GM12878 (cell line): ENCODE results near the gene KIF17. TPM values are rescaled to one million over a fixed set of nuclear protein-coding genes. Genes with fewer than 3 reads are reported as not detected.

ENCODE experiments used
- ATAC-seq: fragments of 200-7000 bp; cut with Tn5 transposase; 3 replicates; pipeline ENCODE4 v1.9.1; 2020; ENCODE audit warnings: mild to moderate bottlenecking, moderate library complexity
- BruUV-seq: library from RNA; stranded (reverse); fragments of 400-500 nt; replicated peaks from 2 replicates; lab custom pipeline; 2021; lab: Mats Ljungman, UMichigan
- CTCF ChIA-PET: fragments of 300-600 bp; sonication (Branson Sonifier 250); formaldehyde crosslinking; extraction: SDS; loops from one replicate; lab custom pipeline; 2021; ENCODE audit warnings: inconsistent platforms; lab: Yijun Ruan, JAX
- POLR2A ChIA-PET: fragments of 350-600 bp; formaldehyde crosslinking; extraction: SDS; loops from one replicate; lab custom pipeline; 2021; ENCODE audit warnings: inconsistent platforms; lab: Charles Lee
- RAD21 ChIA-PET: fragments of 300-600 bp; sonication (Branson Sonifier 250); formaldehyde crosslinking; loops from one replicate; lab custom pipeline; 2023; ENCODE audit warnings: antibody characterized with exemption; ENCODE audit not compliant: unreplicated experiment; lab: Charles Lee
- SMC1A ChIA-PET: fragments of 300-600 bp; sonication (Branson Sonifier 250); formaldehyde crosslinking; loops from one replicate; lab custom pipeline; 2023; ENCODE audit not compliant: unreplicated experiment, uncharacterized antibody; lab: Charles Lee
- DNase-seq: peaks from one replicate; pipeline ENCODE4 v3.0.0-alpha.2; 2011; ENCODE audit warnings: low read depth, low spot score
- FAIRE-seq: peaks from 3 replicates; lab custom pipeline; 2011; peaks lifted over from hg19 to GRCh38; lab: Jason Lieb, UNC
- H2AFZ ChIP-seq: 2 replicates; pipeline ENCODE4 v1.6.0; 2011; ENCODE audit warnings: low read depth, low read length, control low read depth; ENCODE audit not compliant: control insufficient read depth
- H3K27ac ChIP-seq: 2 replicates; pipeline ENCODE4 v1.5.1; 2011; ENCODE audit warnings: control low read depth; ENCODE audit not compliant: control insufficient read depth, insufficient read depth
- H3K27me3 ChIP-seq, 2 experiments: replicated peaks in 1 of 2; 2 replicates each; pipeline versions ENCODE4 v1.6.0 to v1.6.1; 2011; ENCODE audit warnings: low read length in 1 of 2; ENCODE audit not compliant: control insufficient read depth in 2 of 2, insufficient read depth in 2 of 2
- H3K36me3 ChIP-seq, 2 experiments: 2 replicates each; pipeline ENCODE4 v1.5.1; 2011; ENCODE audit warnings: low read length in 1 of 2; ENCODE audit not compliant: control insufficient read depth in 2 of 2, insufficient read depth in 2 of 2
- H3K4me1 ChIP-seq: 2 replicates; pipeline ENCODE4 v1.6.1; 2011; ENCODE audit warnings: mild to moderate bottlenecking, low read length, moderate library complexity, mixed read lengths; ENCODE audit not compliant: control insufficient read depth, insufficient read depth
- H3K4me2 ChIP-seq: 2 replicates; pipeline ENCODE4 v1.6.0; 2011; ENCODE audit warnings: control low read depth; ENCODE audit not compliant: control insufficient read depth, insufficient read depth
- H3K4me3 ChIP-seq: fragments of 200-600 bp; sonication (generic); 2 replicates; pipeline ENCODE4 v1.5.1; 2016
- H3K79me2 ChIP-seq: 2 replicates; pipeline ENCODE4 v1.6.0; 2011; ENCODE audit warnings: low read length; ENCODE audit not compliant: control insufficient read depth, insufficient read depth
- H3K9ac ChIP-seq: 2 replicates; pipeline ENCODE4 v1.8.0; 2011; ENCODE audit warnings: low read length, control low read depth, mixed read lengths; ENCODE audit not compliant: control insufficient read depth, insufficient read depth
- H3K9me3 ChIP-seq: replicated peaks from 3 replicates; pipeline ENCODE4 v1.5.1; 2011; ENCODE audit warnings: mild to moderate bottlenecking, low read length; ENCODE audit not compliant: control insufficient read depth, insufficient read depth
- H4K20me1 ChIP-seq: 2 replicates; pipeline ENCODE4 v1.6.0; 2011; ENCODE audit not compliant: control insufficient read depth, insufficient read depth
- CBX3 ChIP-seq: fragments of 200-600 bp; sonication (generic); IDR thresholded peaks from 2 replicates; pipeline ENCODE4 v1.6.1; 2016; ENCODE audit warnings: low read depth, borderline replicate concordance
- HCFC1 ChIP-seq: fragments of 150-350 bp; IDR thresholded peaks from 2 replicates; pipeline ENCODE4 v1.6.1; 2014; ENCODE audit warnings: low read length
- IRF5 ChIP-seq: fragments of 450-650 bp; IDR thresholded peaks from 2 replicates; pipeline ENCODE4 v1.6.1; 2017; ENCODE audit warnings: borderline replicate concordance
- MXI1 ChIP-seq: fragments of 150-350 bp; IDR thresholded peaks from 2 replicates; pipeline ENCODE4 v1.6.1; 2011; ENCODE audit warnings: low read depth, mild to moderate bottlenecking, inconsistent platforms, low read length, improper control_type of control experiment
- STAT3 ChIP-seq: IDR thresholded peaks from 2 replicates; pipeline ENCODE4 v1.6.1; 2011; ENCODE audit warnings: low read depth, low read length, improper control_type of control experiment
- TCF12 ChIP-seq: IDR thresholded peaks from 2 replicates; pipeline ENCODE4 v1.6.1; 2011; ENCODE audit warnings: low read depth, mild to moderate bottlenecking, low read length
- ZNF207 ChIP-seq: fragments of 450-650 bp; IDR thresholded peaks from 2 replicates; pipeline ENCODE4 v1.6.1; 2014; ENCODE audit warnings: antibody characterized with exemption, mild to moderate bottlenecking, borderline replicate concordance
- WGBS: methylation state at CpG from one replicate; pipeline ENCODE4 v1.1.6; 2016; ENCODE audit warnings: low lambda C conversion rate; ENCODE audit not compliant: insufficient replicate concordance, insufficient coverage; ENCODE audit errors: missing lambda C conversion rate; 5-methylcytosine and 5-hydroxymethylcytosine counted together
- in situ Hi-C: fragments of 300-500 bp; cut with MboI; formaldehyde crosslinking; loops from 9 replicates; pipeline ENCODE4 v1.14.3; 2018; ENCODE audit warnings: mixed read lengths
- intact Hi-C: fragments of 100-400 bp; cut with micrococcal nuclease; formaldehyde crosslinking; loops from one replicate; pipeline ENCODE4 v1.14.2; 2022; ENCODE audit not compliant: unreplicated experiment
- polyA plus RNA-seq, 11 experiments: library from polyadenylated mRNA; depleted of rRNA in 4 of 11; unstranded in 6 of 11; stranded (reverse) in 5 of 11; fragments of >200 nt; fragmentation: Nextera tagmentation in 4 of 11; fragmentation: Illumina TruSeq in 1 of 11; extraction: Ambion mirVana in 4 of 11; extraction: Trizol in 1 of 11; gene quantifications; 1 replicate in 1 of 11; 2 replicates in 10 of 11; pipeline versions ENCODE4 v1.2.1 to v1.2.3, GENCODE V29; 2011 to 2016; ENCODE audit warnings: inconsistent platforms in 2 of 11, missing spikeins in 2 of 11, low read depth in 1 of 11
- total RNA-seq, 4 experiments: library from RNA; depleted of rRNA in 3 of 4; stranded (reverse); fragments of >200 nt in 3 of 4; fragmentation: Illumina TruSeq in 1 of 4; extraction: Trizol in 1 of 4; gene quantifications; 2 replicates each; pipeline versions ENCODE4 v1.2.1 to v1.2.3, GENCODE V29; 2013 to 2021
- TF ChIP-seq, protein P1 (sequence below): fragments of 450-650 bp; formaldehyde crosslinking; IDR thresholded peaks from 2 replicates; pipeline ENCODE4 v1.4.0; 2022; ENCODE audit warnings: mild to moderate bottlenecking, moderate library complexity
- TF ChIP-seq, protein P2 (sequence below): fragments of 450-650 bp; IDR thresholded peaks from 2 replicates; pipeline ENCODE4 v1.6.1; 2018; ENCODE audit warnings: mild to moderate bottlenecking, low read depth, moderate library complexity; ENCODE audit not compliant: partially characterized antibody

The KIF17 gene
- total and polyA plus RNA-seq, 10 of the 15 experiments (the other 5 are each of a cell fraction or from before 2014, with no cell fraction given), result 0.01 to 0.10 (median 0.03) TPM; not detected in 7

GRCh38 chr1:20701446-20701845, 16.4 kb downstream of the KIF17 start:
- in situ Hi-C loops (no loop called here), intact Hi-C loops (no loop called here)
- ChIA-PET RAD21 (no interaction called here), POLR2A (no interaction called here), CTCF (interaction anchor here (1.7 kb wide), 1 partner anchor 493 kb away, joined by 8 read pairs; no protein-coding TSS in a partner anchor), SMC1A (no interaction called here)
- no peak for DNase-seq
- Histone ChIP-seq H3K4me2 (no peak overlapping the region), H3K79me2 (no peaks in the 10 kb centered on the region), H3K9me3 (no peaks in the 10 kb centered on the region), H3K27me3 (no peaks in the 10 kb centered on the region), H3K36me3 (no peaks in the 10 kb centered on the region), H3K9ac (no peak overlapping the region), H3K27ac (no peak overlapping the region), H3K4me1 (peaks cover 6% of the 10 kb centered on the region), H4K20me1 (no peaks in the 10 kb centered on the region), H3K4me3 (no peak overlapping the region), H2AFZ (no peak overlapping the region)
- FAIRE-seq, result no peak
- TF ChIP-seq MXI1 (no peak), IRF5 (no peak), TCF12 (no peak), STAT3 (no peak), CBX3 (no peak), HCFC1 (no peak), ZNF207 (no peak)
- TF ChIP-seq, protein P1, sequence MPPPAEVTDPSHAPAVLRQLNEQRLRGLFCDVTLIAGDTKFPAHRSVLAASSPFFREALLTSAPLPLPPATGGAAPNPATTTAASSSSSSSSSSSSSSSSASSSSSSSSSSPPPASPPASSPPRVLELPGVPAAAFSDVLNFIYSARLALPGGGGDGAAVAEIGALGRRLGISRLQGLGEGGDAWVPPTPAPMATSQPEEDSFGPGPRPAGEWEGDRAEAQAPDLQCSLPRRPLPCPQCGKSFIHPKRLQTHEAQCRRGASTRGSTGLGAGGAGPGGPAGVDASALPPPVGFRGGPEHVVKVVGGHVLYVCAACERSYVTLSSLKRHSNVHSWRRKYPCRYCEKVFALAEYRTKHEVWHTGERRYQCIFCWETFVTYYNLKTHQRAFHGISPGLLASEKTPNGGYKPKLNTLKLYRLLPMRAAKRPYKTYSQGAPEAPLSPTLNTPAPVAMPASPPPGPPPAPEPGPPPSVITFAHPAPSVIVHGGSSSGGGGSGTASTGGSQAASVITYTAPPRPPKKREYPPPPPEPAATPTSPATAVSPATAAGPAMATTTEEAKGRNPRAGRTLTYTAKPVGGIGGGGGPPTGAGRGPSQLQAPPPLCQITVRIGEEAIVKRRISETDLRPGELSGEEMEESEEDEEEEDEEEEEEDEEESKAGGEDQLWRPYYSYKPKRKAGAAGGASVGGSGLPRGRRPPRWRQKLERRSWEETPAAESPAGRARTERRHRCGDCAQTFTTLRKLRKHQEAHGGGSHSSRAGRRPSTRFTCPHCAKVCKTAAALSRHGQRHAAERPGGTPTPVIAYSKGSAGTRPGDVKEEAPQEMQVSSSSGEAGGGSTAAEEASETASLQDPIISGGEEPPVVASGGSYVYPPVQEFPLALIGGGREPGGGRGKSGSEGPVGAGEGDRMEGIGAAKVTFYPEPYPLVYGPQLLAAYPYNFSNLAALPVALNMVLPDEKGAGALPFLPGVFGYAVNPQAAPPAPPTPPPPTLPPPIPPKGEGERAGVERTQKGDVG (CRISPR knock-in tag), result no peak
- TF ChIP-seq, protein P2, sequence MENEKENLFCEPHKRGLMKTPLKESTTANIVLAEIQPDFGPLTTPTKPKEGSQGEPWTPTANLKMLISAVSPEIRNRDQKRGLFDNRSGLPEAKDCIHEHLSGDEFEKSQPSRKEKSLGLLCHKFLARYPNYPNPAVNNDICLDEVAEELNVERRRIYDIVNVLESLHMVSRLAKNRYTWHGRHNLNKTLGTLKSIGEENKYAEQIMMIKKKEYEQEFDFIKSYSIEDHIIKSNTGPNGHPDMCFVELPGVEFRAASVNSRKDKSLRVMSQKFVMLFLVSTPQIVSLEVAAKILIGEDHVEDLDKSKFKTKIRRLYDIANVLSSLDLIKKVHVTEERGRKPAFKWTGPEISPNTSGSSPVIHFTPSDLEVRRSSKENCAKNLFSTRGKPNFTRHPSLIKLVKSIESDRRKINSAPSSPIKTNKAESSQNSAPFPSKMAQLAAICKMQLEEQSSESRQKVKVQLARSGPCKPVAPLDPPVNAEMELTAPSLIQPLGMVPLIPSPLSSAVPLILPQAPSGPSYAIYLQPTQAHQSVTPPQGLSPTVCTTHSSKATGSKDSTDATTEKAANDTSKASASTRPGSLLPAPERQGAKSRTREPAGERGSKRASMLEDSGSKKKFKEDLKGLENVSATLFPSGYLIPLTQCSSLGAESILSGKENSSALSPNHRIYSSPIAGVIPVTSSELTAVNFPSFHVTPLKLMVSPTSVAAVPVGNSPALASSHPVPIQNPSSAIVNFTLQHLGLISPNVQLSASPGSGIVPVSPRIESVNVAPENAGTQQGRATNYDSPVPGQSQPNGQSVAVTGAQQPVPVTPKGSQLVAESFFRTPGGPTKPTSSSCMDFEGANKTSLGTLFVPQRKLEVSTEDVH, result no peak
- WGBS, result 42% methylated on average over 9 of the region's 9 CpGs
- no peak for ATAC-seq
- BruUV-seq, result no TSS peak
